Osteoblast (primary cell): ENCODE data around the gene CXCR4. TPM values are rescaled to one million over a fixed set of nuclear protein-coding genes. Genes with fewer than 3 reads are reported as not detected.

ENCODE experiments used
- DNase-seq: peaks from one replicate; pipeline ENCODE4 v3.0.0; 2011; ENCODE audit warnings: low spot score, mixed read lengths; ENCODE audit not compliant: insufficient read length; ENCODE audit errors: missing footprints
- H2AFZ ChIP-seq: 2 replicates; pipeline ENCODE4 v1.6.0; 2011; ENCODE audit warnings: mild to moderate bottlenecking, low read length
- H3K27ac ChIP-seq: 2 replicates; pipeline ENCODE4 v1.5.1; 2011; ENCODE audit warnings: mild to moderate bottlenecking, low read depth, low read length, moderate library complexity
- H3K27me3 ChIP-seq: 2 replicates; pipeline ENCODE4 v1.6.0; 2012; ENCODE audit warnings: mild to moderate bottlenecking, control low read depth, inconsistent platforms, low read length, moderate library complexity; ENCODE audit not compliant: insufficient read depth
- H3K36me3 ChIP-seq: 2 replicates; pipeline ENCODE4 v1.5.1; 2011; ENCODE audit warnings: mild to moderate bottlenecking, low read length, control low read depth, moderate library complexity; ENCODE audit not compliant: insufficient read depth
- H3K4me1 ChIP-seq: 2 replicates; pipeline ENCODE4 v1.5.1; 2011; ENCODE audit warnings: mild to moderate bottlenecking, low read length, control low read depth, moderate library complexity; ENCODE audit not compliant: insufficient read depth
- H3K4me2 ChIP-seq: 2 replicates; pipeline ENCODE4 v1.6.0; 2011; ENCODE audit warnings: mild to moderate bottlenecking, low read length; ENCODE audit not compliant: insufficient read depth
- H3K4me3 ChIP-seq: fragments of 200-600 bp; sonication (generic); 3 replicates; pipeline ENCODE4 v1.5.1; 2012; ENCODE audit warnings: mild to moderate bottlenecking, low read length, inconsistent platforms; ENCODE audit not compliant: insufficient read depth
- H3K79me2 ChIP-seq: 2 replicates; pipeline ENCODE4 v1.6.0; 2012; ENCODE audit warnings: mild to moderate bottlenecking, low read length, control low read depth, inconsistent platforms; ENCODE audit not compliant: insufficient read depth
- H3K9me3 ChIP-seq: 2 replicates; pipeline ENCODE4 v1.5.1; 2011; ENCODE audit warnings: low read depth, low read length, control low read depth
- H4K20me1 ChIP-seq: 2 replicates; pipeline ENCODE4 v1.6.0; 2012; ENCODE audit warnings: mild to moderate bottlenecking, low read length, control low read depth; ENCODE audit not compliant: insufficient read depth
- total RNA-seq: library from RNA; depleted of rRNA; stranded (reverse); fragments of >200 nt; gene quantifications from 2 replicates; pipeline ENCODE4 v1.2.3, GENCODE V29; 2012
- TF ChIP-seq, protein P1 (sequence below): IDR thresholded peaks from 2 replicates; pipeline ENCODE4 v1.5.1; 2011; ENCODE audit warnings: mild to moderate bottlenecking, low read depth, low read length, moderate library complexity; ENCODE audit errors: extremely low read depth

CXCR4 gene
- total RNA-seq, 1 donor, result under 0.01 TPM

DNA sequence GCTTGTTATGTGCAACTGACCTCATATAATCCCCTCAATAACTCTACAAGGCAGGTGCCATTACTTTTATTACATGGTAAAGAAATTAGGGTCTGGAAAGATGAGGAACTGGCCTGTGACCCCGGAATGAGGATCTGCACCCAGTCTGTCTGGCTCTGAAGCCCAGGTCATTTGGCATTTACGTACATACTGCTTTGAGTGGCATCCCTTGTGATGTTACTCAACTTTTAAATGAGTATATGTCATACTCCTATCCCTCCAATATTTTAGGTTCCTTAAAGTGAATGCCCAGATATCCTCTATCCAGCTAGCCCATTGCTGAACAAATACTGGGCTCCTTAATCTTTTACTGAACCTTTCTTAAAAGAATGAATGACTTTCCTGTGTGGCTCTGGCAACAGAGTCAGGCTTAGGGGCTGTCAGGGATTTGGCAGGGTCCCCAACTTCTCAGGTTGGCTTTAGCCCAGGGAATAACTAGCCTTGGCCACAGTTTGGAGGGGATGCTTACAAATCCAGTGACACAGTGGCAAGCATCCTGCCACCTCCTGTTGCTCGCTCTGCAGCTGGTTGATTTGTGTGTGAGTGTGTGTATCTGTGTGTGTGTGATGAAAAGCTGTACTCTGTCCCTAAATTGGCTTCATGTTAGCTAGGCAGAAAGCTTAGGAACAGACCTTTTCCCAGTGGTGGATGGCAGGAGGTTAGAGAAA lies 3.4 kb upstream of the CXCR4 start:
- Histone ChIP-seq H3K9me3 (no peaks in the 10 kb centered on the region), H3K79me2 (no peaks in the 10 kb centered on the region), H3K36me3 (no peaks in the 10 kb centered on the region), H3K27ac (no peak overlapping the region), H2AFZ (no peak overlapping the region), H3K4me3 (no peak overlapping the region), H3K4me1 (no peaks in the 10 kb centered on the region), H3K4me2 (no peak overlapping the region), H3K27me3 (peaks cover 44% of the 10 kb centered on the region), H4K20me1 (no peaks in the 10 kb centered on the region)
- peak; percentile 51 for DNase-seq
- TF ChIP-seq, protein P1, sequence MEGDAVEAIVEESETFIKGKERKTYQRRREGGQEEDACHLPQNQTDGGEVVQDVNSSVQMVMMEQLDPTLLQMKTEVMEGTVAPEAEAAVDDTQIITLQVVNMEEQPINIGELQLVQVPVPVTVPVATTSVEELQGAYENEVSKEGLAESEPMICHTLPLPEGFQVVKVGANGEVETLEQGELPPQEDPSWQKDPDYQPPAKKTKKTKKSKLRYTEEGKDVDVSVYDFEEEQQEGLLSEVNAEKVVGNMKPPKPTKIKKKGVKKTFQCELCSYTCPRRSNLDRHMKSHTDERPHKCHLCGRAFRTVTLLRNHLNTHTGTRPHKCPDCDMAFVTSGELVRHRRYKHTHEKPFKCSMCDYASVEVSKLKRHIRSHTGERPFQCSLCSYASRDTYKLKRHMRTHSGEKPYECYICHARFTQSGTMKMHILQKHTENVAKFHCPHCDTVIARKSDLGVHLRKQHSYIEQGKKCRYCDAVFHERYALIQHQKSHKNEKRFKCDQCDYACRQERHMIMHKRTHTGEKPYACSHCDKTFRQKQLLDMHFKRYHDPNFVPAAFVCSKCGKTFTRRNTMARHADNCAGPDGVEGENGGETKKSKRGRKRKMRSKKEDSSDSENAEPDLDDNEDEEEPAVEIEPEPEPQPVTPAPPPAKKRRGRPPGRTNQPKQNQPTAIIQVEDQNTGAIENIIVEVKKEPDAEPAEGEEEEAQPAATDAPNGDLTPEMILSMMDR, result no peak

GRCh38 chr2:136119717-136120675 lies 2.0 kb upstream of the CXCR4 start:
- H2AFZ ChIP-seq, result no peak overlapping the region

DNA sequence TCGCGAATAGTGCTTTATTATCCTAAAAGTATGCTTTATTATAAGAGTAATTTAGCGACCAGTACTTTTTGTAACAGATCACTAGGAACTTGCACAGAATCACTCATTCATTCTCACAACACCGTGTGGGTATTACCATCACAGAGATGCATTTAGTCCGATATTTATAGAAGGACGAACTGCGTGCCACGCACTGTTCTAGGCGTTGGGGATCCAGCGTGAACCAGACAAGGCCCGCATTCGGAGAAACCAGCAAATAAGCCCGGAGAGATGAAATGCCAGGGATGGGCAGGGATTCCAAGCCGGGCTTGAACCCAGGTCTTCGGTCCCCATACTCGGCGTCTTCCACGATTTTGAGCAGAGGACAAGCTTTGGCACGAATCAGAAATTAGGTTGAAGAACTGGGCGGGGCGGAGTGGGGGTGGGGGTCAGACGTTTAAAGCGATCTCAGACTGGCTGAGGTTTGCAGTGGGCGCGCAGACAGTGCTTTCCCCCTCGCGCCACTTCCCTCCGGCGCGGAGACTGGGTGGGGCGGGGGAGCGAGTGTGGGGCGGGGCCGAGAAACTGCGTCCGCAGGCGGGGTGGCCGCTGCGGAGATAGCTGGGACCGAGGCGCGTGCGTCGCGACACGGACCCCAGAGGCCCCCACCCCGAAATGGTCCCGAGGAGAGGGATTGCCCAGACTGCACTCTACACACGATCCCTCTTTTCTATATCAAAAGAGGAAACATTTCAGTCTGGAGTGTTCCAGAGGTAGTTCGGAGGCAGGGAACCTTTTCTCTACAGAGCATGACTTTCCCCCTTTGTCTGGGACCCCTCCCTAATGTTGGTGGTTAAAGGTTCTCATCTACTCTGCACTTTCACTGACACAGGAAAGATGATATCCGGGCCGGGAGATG lies 1.1 kb upstream of the CXCR4 start:
- no peak overlapping the region for H3K27ac ChIP-seq
- no peak overlapping the region for H2AFZ ChIP-seq
- H3K27me3 ChIP-seq, result peaks cover 48% of the 10 kb centered on the region
- H3K36me3 ChIP-seq, result no peaks in the 10 kb centered on the region
- H4K20me1 ChIP-seq, result no peaks in the 10 kb centered on the region
- no peak overlapping the region for H3K4me2 ChIP-seq
- TF ChIP-seq, protein P1, result no peak
- H3K4me3 ChIP-seq, result no peak overlapping the region
- no peaks in the 10 kb centered on the region for H3K4me1 ChIP-seq
- DNase-seq, result peak; percentile 74
- H3K9me3 ChIP-seq, result no peaks in the 10 kb centered on the region
- no peaks in the 10 kb centered on the region for H3K79me2 ChIP-seq

More at GRCh38 chr2:136119717-136120675, 2.0 kb upstream of the CXCR4 start:
- Histone ChIP-seq H3K4me3 (no peak overlapping the region), H3K36me3 (no peaks in the 10 kb centered on the region), H3K79me2 (no peaks in the 10 kb centered on the region), H3K27me3 (peaks cover 48% of the 10 kb centered on the region), H3K27ac (no peak overlapping the region), H3K4me2 (no peak overlapping the region), H3K4me1 (no peaks in the 10 kb centered on the region), H3K9me3 (no peaks in the 10 kb centered on the region), H4K20me1 (no peaks in the 10 kb centered on the region)
- TF ChIP-seq, protein P1, result no peak
- DNase-seq, result no peak
